OCI-LY7 (cell line): ENCODE measurements around the gene MYH3. TPM values are rescaled to one million over a fixed set of nuclear protein-coding genes. Genes with fewer than 3 reads are reported as not detected.

Experiments
- BruUV-seq: library from RNA; stranded (reverse); fragments of 400-500 nt; replicated peaks from 2 replicates; lab custom pipeline; 2021; lab: Mats Ljungman, UMichigan
- CTCF ChIA-PET: fragments of 300-600 bp; sonication (Branson Sonifier 250); formaldehyde crosslinking; loops from one replicate; lab custom pipeline; 2022; ENCODE audit warnings: antibody characterized with exemption; ENCODE audit not compliant: unreplicated experiment; lab: Charles Lee
- POLR2A ChIA-PET: fragments of 300-600 bp; sonication (Branson Sonifier 250); formaldehyde crosslinking; loops from one replicate; lab custom pipeline; 2022; ENCODE audit warnings: antibody characterized with exemption; lab: Charles Lee
- DNase-seq: peaks from one replicate; pipeline ENCODE4 v3.0.0-alpha.2; 2015; ENCODE audit warnings: low spot score
- H2AFZ ChIP-seq: fragments of 200-600 bp; sonication (generic), shearing (Covaris generic); 2 replicates; pipeline ENCODE4 v1.6.1; 2014; ENCODE audit warnings: mild to moderate bottlenecking, antibody characterized with exemption, low read length, moderate library complexity
- H3K27ac ChIP-seq: fragments of 200-600 bp; sonication (generic); 2 replicates; pipeline ENCODE4 v1.5.1; 2014; ENCODE audit warnings: mixed run types, low read depth, mild to moderate bottlenecking, moderate library complexity, low read length, inconsistent platforms; ENCODE audit not compliant: poor library complexity, severe bottlenecking
- H3K36me3 ChIP-seq: fragments of 200-600 bp; sonication (generic); 2 replicates; pipeline ENCODE4 v1.6.1; 2014; ENCODE audit warnings: mild to moderate bottlenecking, antibody characterized with exemption, low read length, moderate library complexity, mixed read lengths; ENCODE audit not compliant: insufficient read depth
- H3K4me1 ChIP-seq: fragments of 200-600 bp; sonication (generic); 2 replicates; pipeline ENCODE4 v1.5.1; 2014; ENCODE audit warnings: mild to moderate bottlenecking, low read length; ENCODE audit not compliant: insufficient read depth, poor library complexity, severe bottlenecking
- H3K4me2 ChIP-seq: fragments of 200-600 bp; sonication (generic); 2 replicates; pipeline ENCODE4 v1.6.1; 2014; ENCODE audit warnings: mild to moderate bottlenecking, low read length
- H3K4me3 ChIP-seq: fragments of 200-600 bp; sonication (generic); 2 replicates; pipeline ENCODE4 v1.5.1; 2014; ENCODE audit warnings: mild to moderate bottlenecking, low read depth, low read length; ENCODE audit not compliant: poor library complexity, severe bottlenecking
- H3K79me2 ChIP-seq: fragments of 200-600 bp; sonication (generic); 2 replicates; pipeline ENCODE4 v1.6.1; 2016; ENCODE audit warnings: low read depth, mild to moderate bottlenecking, low read length, moderate library complexity, mixed read lengths; ENCODE audit not compliant: insufficient read depth
- H3K9me2 ChIP-seq: fragments of 200-600 bp; sonication (generic); 2 replicates; pipeline ENCODE4 v1.6.1; 2016; ENCODE audit warnings: mild to moderate bottlenecking, low read length, mixed read lengths; ENCODE audit not compliant: insufficient read depth
- H3K9me3 ChIP-seq: fragments of 200-600 bp; sonication (generic); 2 replicates; pipeline ENCODE4 v1.6.1; 2014; ENCODE audit warnings: mild to moderate bottlenecking, mixed run types, low read length, mixed read lengths
- H4K20me1 ChIP-seq: fragments of 200-600 bp; sonication (generic); 2 replicates; pipeline ENCODE4 v1.6.1; 2014; ENCODE audit warnings: mild to moderate bottlenecking, antibody characterized with exemption, low read length, moderate library complexity, mixed read lengths; ENCODE audit not compliant: insufficient read depth
- CTCF ChIP-seq: fragments of 200-600 bp; sonication (generic); conservative IDR thresholded peaks from 2 replicates; pipeline ENCODE4 v1.5.1; 2014; ENCODE audit warnings: mild to moderate bottlenecking, antibody characterized with exemption, low read length, moderate library complexity, mixed read lengths
- EZH2phosphoT487 ChIP-seq: fragments of 200-600 bp; sonication (generic); IDR thresholded peaks from 2 replicates; pipeline ENCODE4 v1.6.1; 2018; ENCODE audit warnings: low read depth, borderline replicate concordance, mild to moderate bottlenecking, mixed run types, antibody characterized with exemption, low read length, moderate library complexity, mixed read lengths
- intact Hi-C: fragments of 100-400 bp; cut with micrococcal nuclease; formaldehyde crosslinking; loops from one replicate; pipeline ENCODE4 v1.10.0; 2022; ENCODE audit not compliant: unreplicated experiment
- total RNA-seq, 2 experiments: library from RNA; depleted of rRNA in 1 of 2; stranded (reverse); fragments of >200 nt in 1 of 2; shearing (Covaris generic) in 1 of 2; gene quantifications; 2 replicates each; pipeline ENCODE4 v1.2.3, GENCODE V29; 2014 to 2022

MYH3 gene
- total RNA-seq, 2 experiments from 2014 or later = 4.2 to 5.9 TPM

DNA sequence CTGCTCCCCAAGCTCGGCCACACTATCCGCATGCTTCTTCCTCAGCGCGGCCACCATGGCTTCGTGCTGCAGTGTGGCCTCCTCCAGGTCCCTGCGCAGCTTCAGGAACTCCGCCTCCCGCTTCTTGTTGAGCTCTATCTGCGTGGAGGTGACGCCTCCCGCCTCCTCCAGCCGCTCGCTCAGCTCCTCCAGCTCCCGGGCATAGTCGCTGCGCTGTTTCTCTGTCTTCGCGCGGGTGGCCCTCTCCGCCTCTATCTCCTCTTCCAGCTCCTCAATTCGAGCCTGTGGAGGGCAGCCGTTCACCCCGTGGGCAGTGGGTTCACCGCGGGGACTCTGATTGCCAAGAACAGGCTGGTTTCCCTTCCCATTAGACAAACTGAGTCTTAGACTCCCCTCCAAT is 19.0 kb downstream of the MYH3 start:
- intact Hi-C loops = no loop called here
- no peak overlapping the region for H3K4me2 ChIP-seq
- H3K79me2 ChIP-seq = no peaks in the 10 kb centered on the region
- no peak overlapping the region for H3K27ac ChIP-seq
- no peaks in the 10 kb centered on the region for H4K20me1 ChIP-seq
- ChIA-PET POLR2A (no interaction called here), CTCF (no interaction called here)
- no peaks in the 10 kb centered on the region for H3K9me2 ChIP-seq
- H2AFZ ChIP-seq = no peak overlapping the region
- TF ChIP-seq EZH2phosphoT487 (no peak), CTCF (no peak)
- H3K4me1 ChIP-seq = peaks cover 19% of the 10 kb centered on the region
- no peak for DNase-seq
- H3K4me3 ChIP-seq = no peak overlapping the region
- H3K9me3 ChIP-seq = no peaks in the 10 kb centered on the region
- peaks cover 11% of the 10 kb centered on the region for H3K36me3 ChIP-seq
- no TSS peak for BruUV-seq

- Histone ChIP-seq H3K4me1 (peaks cover 22% of the 10 kb centered on the region), H3K9me2 (no peaks in the 10 kb centered on the region), H3K9me3 (no peaks in the 10 kb centered on the region), H3K27ac (no peak overlapping the region), H2AFZ (no peak overlapping the region), H3K36me3 (peaks cover 8% of the 10 kb centered on the region), H3K4me3 (no peak overlapping the region), H3K4me2 (no peak overlapping the region), H4K20me1 (no peaks in the 10 kb centered on the region), H3K79me2 (no peaks in the 10 kb centered on the region)
- no peak for TF ChIP-seq EZH2phosphoT487
- TF ChIP-seq CTCF = peak; percentile 31; the same call in 1 of the 2 replicates
- ChIA-PET POLR2A (no interaction called here), CTCF (no interaction called here)
- no TSS peak for BruUV-seq
- no peak for DNase-seq
- intact Hi-C loops = no loop called here
These were observed 21.8 kb downstream of the MYH3 start for GRCh38 chr17:10635290-10635689.

- Histone ChIP-seq H3K27ac (peak overlapping the region; percentile 23), H2AFZ (peak overlapping the region; percentile 86), H4K20me1 (no peaks in the 10 kb centered on the region), H3K79me2 (no peaks in the 10 kb centered on the region), H3K9me2 (no peaks in the 10 kb centered on the region), H3K4me2 (peak overlapping the region; percentile 75), H3K9me3 (no peaks in the 10 kb centered on the region), H3K4me1 (peaks cover 22% of the 10 kb centered on the region), H3K4me3 (peak overlapping the region; percentile 30), H3K36me3 (peaks cover 9% of the 10 kb centered on the region)
- ChIA-PET POLR2A (interaction anchor here (0.7 kb wide), 1 partner anchor 24 kb away, joined by 3 read pairs; no protein-coding TSS in a partner anchor), CTCF (interaction anchor here (0.9 to 1.1 kb wide), 2 partner anchors 12 to 15 kb away, joined by 3 to 4 read pairs; no protein-coding TSS in a partner anchor)
- DNase-seq = peak; percentile 71
- intact Hi-C loops = loop anchor here (5.0 kb wide), 2 partner anchors 48 to 213 kb away; no protein-coding TSS in a partner anchor
- no TSS peak for BruUV-seq
- no peak for TF ChIP-seq EZH2phosphoT487
- no peak for TF ChIP-seq CTCF
These were observed 23.2 kb downstream of the MYH3 start for GRCh38 chr17:10633738-10634379.
